ENCODE measurements around the gene RASAL1.

Gene RASAL1

GRCh38 chr12:113115455-113116126, 20.0 kb downstream of the RASAL1 start:
- DNase-seq (ENCODE audit: low spot score), result no peak

GRCh38 chr12:113114447-113115178, 20.9 kb downstream of the RASAL1 start:
- DNase-seq (ENCODE audit: low spot score), result no peak

- DNase-seq (ENCODE audit: low spot score), result no peak
Measured at GRCh38 chr12:113113397-113113796, 22.2 kb downstream of the RASAL1 start.

- no peak for DNase-seq (ENCODE audit: low spot score)
Measured at GRCh38 chr12:113112043-113112899, 23.3 kb downstream of the RASAL1 start.

GRCh38 chr12:113111247-113111646, 24.3 kb downstream of the RASAL1 start:
- DNase-seq (ENCODE audit: low spot score), result no peak

GRCh38 chr12:113109872-113110599, 25.5 kb downstream of the RASAL1 start:
- no peak for DNase-seq (ENCODE audit: low spot score)

GRCh38 chr12:113109360-113109759, 26.2 kb downstream of the RASAL1 start:
- no peak for DNase-seq (ENCODE audit: low spot score)

- no peak for DNase-seq (ENCODE audit: low spot score)
Measured at GRCh38 chr12:113108308-113108707, 27.3 kb downstream of the RASAL1 start.

- DNase-seq (ENCODE audit: low spot score), result no peak
Measured at GRCh38 chr12:113106361-113106760, 29.2 kb downstream of the RASAL1 start.

- no peak for DNase-seq (ENCODE audit: low spot score)
Measured at GRCh38 chr12:113105606-113106271, 29.8 kb downstream of the RASAL1 start.

- DNase-seq (ENCODE audit: low spot score), result no peak
Measured at GRCh38 chr12:113104953-113105510, 30.5 kb downstream of the RASAL1 start.

- DNase-seq (ENCODE audit: low spot score), result peak; percentile 13
Measured at GRCh38 chr12:113103756-113104450, 31.7 kb downstream of the RASAL1 start.

GRCh38 chr12:113102811-113103210, 32.8 kb downstream of the RASAL1 start:
- DNase-seq (ENCODE audit: low spot score), result no peak

GRCh38 chr12:113101751-113102150, 33.8 kb downstream of the RASAL1 start:
- no peak for DNase-seq (ENCODE audit: low spot score)

- DNase-seq (ENCODE audit: low spot score), result no peak
Measured at GRCh38 chr12:113099764-113100163, 35.8 kb downstream of the RASAL1 start.

- DNase-seq (ENCODE audit: low spot score), result no peak
Measured at GRCh38 chr12:113099364-113099763, 36.2 kb downstream of the RASAL1 start.

GRCh38 chr12:113098441-113099028, 37.0 kb downstream of the RASAL1 start:
- peak; percentile 85 for DNase-seq (ENCODE audit: low spot score)

GRCh38 chr12:113097716-113098440, 37.7 kb downstream of the RASAL1 start:
- DNase-seq (ENCODE audit: low spot score), result peak; percentile 92

Data from cerebellar cortex (tissue), 1 donor.